Umbilical cord (tissue), 1 donor: ENCODE data around the gene SPDEF. TPM values are rescaled to one million over a fixed set of nuclear protein-coding genes. Genes with fewer than 3 reads are reported as not detected.

Experiments
- total RNA-seq: library from RNA; depleted of rRNA; stranded (reverse); fragments of >200 nt; gene quantifications from one replicate; pipeline ENCODE4 v1.2.3, GENCODE V29; 2014; ENCODE audit warnings: low replicate concordance; ENCODE audit not compliant: insufficient read depth

Gene SPDEF
- total RNA-seq, 1 donor from 2014 or later = 0.96 TPM

Other genes with a start within 250 kb of the SPDEF start
- 20.7 TPM for gene NUDT3, start 163.7 kb downstream of the SPDEF start, total RNA-seq
- 2,327 TPM for gene RPS10, start 130.3 kb downstream of the SPDEF start, total RNA-seq
- 0.72 TPM for gene PACSIN1, start 90.3 kb downstream of the SPDEF start, total RNA-seq
- 42.4 TPM for gene ILRUN, start 140.4 kb upstream of the SPDEF start, total RNA-seq
- gene SNRPC, start 201.2 kb upstream of the SPDEF start, total RNA-seq = 21.4 TPM
- gene BLTP3A, start 235.8 kb upstream of the SPDEF start, total RNA-seq = 11.6 TPM